Activated CD4-positive, alpha-beta T cell treated with anti-CD3 and anti-CD28 coated beads, Interleukin-2, amount 50 U/mL, for 48 hours (primary cell): ENCODE results near the gene FOXO6.

ENCODE experiments used
- DNase-seq, 2 experiments: peaks; one replicate each; pipeline ENCODE4 v3.0.0-alpha.2; 2020

Gene FOXO6

DNA sequence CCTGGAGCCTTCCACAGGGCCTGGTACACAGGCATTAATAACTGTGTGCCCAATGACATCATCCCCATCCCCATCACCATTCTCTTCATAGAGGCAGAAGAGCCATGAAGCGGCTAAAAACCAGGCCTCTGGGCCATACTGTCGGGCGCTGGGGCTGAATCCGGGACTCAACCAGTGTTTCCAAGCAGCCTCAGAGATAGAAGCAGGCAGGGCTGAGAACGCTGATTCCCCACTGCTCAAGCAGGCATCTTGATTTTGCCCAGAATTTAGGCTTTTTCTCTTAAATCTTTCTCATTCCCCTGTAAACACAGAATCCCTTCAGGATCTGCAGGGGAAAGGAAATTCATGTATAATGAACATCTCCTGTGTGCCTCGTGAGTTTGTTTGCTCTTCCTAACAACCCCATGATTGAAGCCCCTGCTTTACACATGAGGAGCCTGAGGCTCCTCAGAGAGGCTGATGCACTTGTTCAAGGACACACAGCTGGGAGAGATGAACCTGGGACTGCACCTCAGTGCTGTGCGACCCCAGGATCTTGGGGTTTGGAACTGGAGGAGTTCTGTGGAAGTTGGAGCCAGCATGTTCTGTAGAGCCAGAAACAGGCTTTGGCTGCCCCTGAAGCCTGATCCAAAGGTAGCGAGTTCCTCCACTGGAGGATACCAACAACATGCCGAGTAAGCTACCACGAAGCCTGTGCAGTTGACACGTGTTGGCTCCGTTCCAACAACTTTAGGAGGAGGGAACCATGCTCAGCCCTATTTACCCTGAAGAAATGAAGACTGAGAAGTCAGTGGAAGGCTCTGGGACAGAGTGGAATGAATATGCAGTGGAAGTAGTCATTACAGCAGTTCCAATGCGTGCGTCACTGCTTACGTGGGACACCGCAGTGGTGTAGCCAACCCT, 67.8 kb downstream of the FOXO6 start:
- no peak for DNase-seq

GRCh38 chr1:41429641-41430035, 68.4 kb downstream of the FOXO6 start:
- no peak for DNase-seq

GRCh38 chr1:41430069-41430468, 68.8 kb downstream of the FOXO6 start:
- DNase-seq, result no peak

GRCh38 chr1:41430582-41430981, 69.3 kb downstream of the FOXO6 start:
- DNase-seq, result no peak

DNA sequence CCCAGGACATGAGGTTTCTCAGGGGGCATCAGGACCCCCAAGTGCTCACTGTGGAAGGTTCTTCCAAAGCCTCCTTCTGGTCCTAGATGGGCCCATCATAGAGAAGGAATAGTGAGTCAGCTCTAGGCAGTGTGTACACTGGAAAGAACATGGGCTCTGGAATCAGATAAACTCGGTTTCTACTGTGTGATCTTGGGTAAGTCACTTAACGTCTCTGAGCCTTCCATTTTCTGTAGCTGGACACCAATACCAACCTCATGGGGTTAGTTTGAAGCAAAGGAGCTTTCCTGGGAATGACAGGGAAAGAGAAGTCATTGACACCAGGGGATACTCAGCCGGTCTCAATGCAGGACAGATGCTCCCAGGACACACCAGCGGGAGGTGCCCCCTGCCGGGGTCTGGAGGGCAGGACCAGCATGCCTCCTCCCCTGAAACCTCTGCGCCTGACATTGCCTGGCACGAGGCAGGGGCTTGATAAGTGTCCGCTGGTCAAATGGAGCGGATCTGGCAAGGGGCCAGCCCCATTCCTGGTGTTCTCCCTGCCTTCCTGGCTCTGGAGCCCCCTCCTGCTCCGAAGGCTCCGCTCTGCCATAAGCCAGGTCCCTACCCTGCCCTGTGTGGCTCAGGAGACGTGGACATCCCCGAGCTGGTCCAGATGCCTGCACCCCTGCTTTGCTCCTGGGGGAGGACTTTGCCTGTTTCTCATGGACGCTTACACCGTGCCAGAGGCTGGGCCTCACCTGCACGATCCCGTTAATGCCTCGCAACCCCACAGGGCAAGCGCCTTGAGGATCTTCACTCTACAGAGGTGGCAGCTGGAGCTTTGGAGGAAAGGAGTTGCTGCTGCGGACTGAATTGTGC, 70.5 kb downstream of the FOXO6 start:
- DNase-seq, result no peak
